Endothelial cell of umbilical vein (primary cell): ENCODE data around the gene KLF2. TPM values are rescaled to one million over a fixed set of nuclear protein-coding genes. Genes with fewer than 3 reads are reported as not detected.

Source experiments
- BruUV-seq: library from RNA; stranded (reverse); fragments of 400-500 nt; replicated peaks from 2 replicates; lab custom pipeline; 2021; lab: Mats Ljungman, UMichigan
- CTCF ChIA-PET: fragments of 300-600, 350-600 bp; sonication (Branson Sonifier 250); formaldehyde crosslinking; loops from one replicate; lab custom pipeline; 2021; ENCODE audit warnings: antibody characterized with exemption, inconsistent platforms; lab: Charles Lee
- POLR2A ChIA-PET: fragments of 300-600, 350-600 bp; sonication (Branson Sonifier 250); formaldehyde crosslinking; loops from one replicate; lab custom pipeline; 2021; ENCODE audit warnings: antibody characterized with exemption, inconsistent platforms; lab: Charles Lee
- DNase-seq: peaks from one replicate; pipeline ENCODE4 v3.0.0-alpha.2; 2011; ENCODE audit warnings: low read depth, low spot score
- FAIRE-seq: peaks from 2 replicates; lab custom pipeline; 2011; peaks lifted over from hg19 to GRCh38; lab: Jason Lieb, UNC
- H2AFZ ChIP-seq: 2 replicates; pipeline ENCODE4 v1.6.0; 2012; ENCODE audit warnings: low read depth, low read length, control low read depth, inconsistent platforms
- H3K27ac ChIP-seq: 2 replicates; pipeline ENCODE4 v1.5.1; 2011; ENCODE audit warnings: low read depth, mild to moderate bottlenecking, control low read depth, low read length, moderate library complexity; ENCODE audit not compliant: insufficient read depth
- H3K27me3 ChIP-seq, 2 experiments: 2 replicates each; pipeline versions ENCODE4 v1.6.0 to v1.6.1; 2011; ENCODE audit warnings: low read length in 2 of 2, mixed read lengths in 1 of 2; ENCODE audit not compliant: control insufficient read depth in 2 of 2, insufficient read depth in 2 of 2
- H3K36me3 ChIP-seq, 2 experiments: 2 replicates in 1 of 2; 3 replicates in 1 of 2; pipeline ENCODE4 v1.5.1; 2011; ENCODE audit warnings: low read length in 2 of 2, mild to moderate bottlenecking in 1 of 2, moderate library complexity in 1 of 2; ENCODE audit not compliant: control insufficient read depth in 2 of 2, insufficient read depth in 2 of 2; ENCODE audit errors: extremely low read depth in 1 of 2
- H3K4me1 ChIP-seq: 3 replicates; pipeline ENCODE4 v1.5.1; 2011; ENCODE audit warnings: mild to moderate bottlenecking, low read length; ENCODE audit not compliant: control insufficient read depth, insufficient read depth; ENCODE audit errors: extremely low read depth
- H3K4me2 ChIP-seq: 2 replicates; pipeline ENCODE4 v1.6.1; 2011; ENCODE audit warnings: low read length, control low read depth, mixed read lengths; ENCODE audit not compliant: insufficient read depth
- H3K4me3 ChIP-seq, 3 experiments: fragments of 200-600 bp in 1 of 3; sonication (generic), shearing (Covaris generic) in 1 of 3; replicated peaks in 1 of 3; 2 replicates each; pipeline ENCODE4 v1.5.1; 2011 to 2016; ENCODE audit warnings: control low read depth in 3 of 3, low read length in 3 of 3, mild to moderate bottlenecking in 2 of 3, inconsistent platforms in 1 of 3, low read depth in 1 of 3, moderate library complexity in 1 of 3; ENCODE audit not compliant: insufficient read depth in 1 of 3
- H3K79me2 ChIP-seq: 2 replicates; pipeline ENCODE4 v1.6.0; 2012; ENCODE audit warnings: low read length, inconsistent platforms; ENCODE audit not compliant: control insufficient read depth, insufficient read depth
- H3K9ac ChIP-seq: replicated peaks from 2 replicates; pipeline ENCODE3; 2011; ENCODE audit warnings: low read length, control low read depth; ENCODE audit not compliant: insufficient read depth; ENCODE audit errors: extremely low read depth
- H3K9me1 ChIP-seq: replicated peaks from 3 replicates; pipeline ENCODE4 v1.6.0; 2011; ENCODE audit warnings: mild to moderate bottlenecking, low read length; ENCODE audit not compliant: control insufficient read depth, insufficient read depth; ENCODE audit errors: extremely low read depth
- H3K9me3 ChIP-seq: replicated peaks from 2 replicates; pipeline ENCODE4 v1.5.1; 2012; ENCODE audit warnings: low read length, inconsistent platforms; ENCODE audit not compliant: control insufficient read depth, insufficient read depth
- H4K20me1 ChIP-seq: replicated peaks from 2 replicates; pipeline ENCODE3; 2011; ENCODE audit warnings: mild to moderate bottlenecking, low read length; ENCODE audit not compliant: control insufficient read depth, insufficient read depth; ENCODE audit errors: extremely low read depth
- CTCF ChIP-seq, 2 donors: IDR thresholded peaks; 1 replicate in 1 of 2; 2 replicates in 1 of 2; pipeline ENCODE4 v1.5.1; 2011; ENCODE audit warnings: low read length in 2 of 2, mild to moderate bottlenecking in 2 of 2, moderate library complexity in 2 of 2, control low read depth in 1 of 2, inconsistent platforms in 1 of 2, low read depth in 1 of 2; ENCODE audit not compliant: insufficient read depth in 1 of 2; ENCODE audit errors: extremely low read depth in 1 of 2
- EZH2 ChIP-seq: IDR thresholded peaks from 2 replicates; pipeline ENCODE4 v1.6.1; 2012; ENCODE audit warnings: borderline replicate concordance, low read depth, mild to moderate bottlenecking, moderate library complexity, low read length, inconsistent platforms; ENCODE audit not compliant: severe bottlenecking
- FOS ChIP-seq: IDR thresholded peaks from 2 replicates; pipeline ENCODE4 v1.6.1; 2011; ENCODE audit warnings: mild to moderate bottlenecking, low read length, moderate library complexity, borderline replicate concordance; ENCODE audit not compliant: insufficient read depth
- GATA2 ChIP-seq: IDR thresholded peaks from 2 replicates; pipeline ENCODE4 v1.7.0; 2011; ENCODE audit warnings: low read depth, mild to moderate bottlenecking, moderate library complexity, mixed read lengths, low read length; ENCODE audit not compliant: insufficient read length, insufficient read depth
- JUN ChIP-seq: IDR thresholded peaks from 2 replicates; pipeline ENCODE4 v1.6.1; 2011; ENCODE audit warnings: borderline replicate concordance, low read depth; ENCODE audit not compliant: insufficient read length, insufficient read depth
- MYC ChIP-seq: IDR thresholded peaks from one replicate; pipeline ENCODE4 v1.6.1; 2011; ENCODE audit warnings: mild to moderate bottlenecking, low read depth, low read length
- POLR2A ChIP-seq: IDR thresholded peaks from 2 replicates; pipeline ENCODE4 v1.6.1; 2012; ENCODE audit warnings: low read depth, mild to moderate bottlenecking, control low read depth, low read length
- POLR2AphosphoS5 ChIP-seq: IDR thresholded peaks from 2 replicates; pipeline ENCODE4 v1.6.1; 2012; ENCODE audit warnings: low read depth, mild to moderate bottlenecking, control low read depth, low read length, moderate library complexity; ENCODE audit not compliant: insufficient read depth
- dilution Hi-C: fragments of 300-500 bp; cut with MboI; formaldehyde crosslinking; loops from one replicate; pipeline ENCODE4 v1.15.0; 2019; ENCODE audit warnings: low sequenced_read_pairs; ENCODE audit not compliant: extremely low pct_ligation_motif_present
- intact Hi-C: fragments of 100-400 bp; cut with micrococcal nuclease; formaldehyde crosslinking; loops from one replicate; pipeline ENCODE4 v1.10.0; 2022
- polyA plus RNA-seq, 4 experiments: library from polyadenylated mRNA; depleted of rRNA in 3 of 4; stranded (reverse) in 3 of 4; unstranded in 1 of 4; fragments of >200 nt; gene quantifications; 2 replicates each; pipeline versions ENCODE4 v1.2.1 to v1.2.3, GENCODE V29; 2011 to 2012; ENCODE audit warnings: missing spikeins in 1 of 4
- total RNA-seq: library from RNA; stranded (reverse); gene quantifications from 2 replicates; pipeline ENCODE4 v1.2.3, GENCODE V29; 2021
- TF ChIP-seq, protein P1 (sequence below): IDR thresholded peaks from 2 replicates; pipeline ENCODE4 v1.6.1; 2011; ENCODE audit not compliant: insufficient read depth, insufficient read length

Gene KLF2
- total and polyA plus RNA-seq, 2 donors (not counting 3 experiments of a cell fraction or from before 2014, with no cell fraction given) = 23.4 to 30.3 TPM

DNA sequence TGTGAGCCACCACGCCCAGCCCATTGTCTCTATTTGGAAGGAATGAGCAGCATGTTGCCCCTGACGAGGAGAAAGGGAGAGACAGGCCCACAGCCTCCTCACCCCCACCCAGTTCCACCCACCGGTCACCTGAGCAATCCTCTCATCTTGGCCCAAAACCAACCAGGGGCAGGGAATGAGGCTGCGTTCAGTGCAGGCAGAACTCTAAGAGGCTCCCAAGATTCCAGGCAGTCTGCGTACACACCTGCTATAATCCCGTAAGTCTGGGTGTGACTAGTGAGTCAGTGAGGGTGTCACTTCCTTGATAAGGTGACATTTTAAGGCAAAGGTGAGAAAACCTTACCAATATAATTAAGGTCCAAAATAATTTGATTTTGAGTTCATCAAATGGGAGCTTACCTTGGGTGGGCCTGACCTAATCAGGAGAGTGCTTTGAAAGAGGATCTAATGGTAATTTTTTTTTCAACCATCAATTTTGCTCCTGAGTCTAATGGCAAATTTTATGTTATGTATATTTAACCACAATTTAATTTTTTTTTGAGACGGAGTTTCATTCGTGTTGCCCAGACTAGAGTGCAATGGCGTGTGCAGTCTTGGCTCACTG lies 26.9 kb upstream of the KLF2 start:
- H3K4me3 ChIP-seq = no peak overlapping the region
- H3K4me1 ChIP-seq = peaks cover 15% of the 10 kb centered on the region
- H3K9ac ChIP-seq = no peak overlapping the region
- BruUV-seq = no TSS peak
- FAIRE-seq (no peak), DNase-seq (no peak)
- no peaks in the 10 kb centered on the region for H3K9me1 ChIP-seq
- TF ChIP-seq GATA2 (no peak), MYC (no peak), CTCF (IDR thresholded peaks at IDR 0.05; ENCODE audit: extremely low read depth in 1 of 2, insufficient read depth in 1 of 2, low read depth in 1 of 2, low read length in 2 of 2) (no peak), POLR2A (no peak), POLR2AphosphoS5 (no peak), JUN (no peak), FOS (no peak), EZH2 (no peak)
- TF ChIP-seq, protein P1, sequence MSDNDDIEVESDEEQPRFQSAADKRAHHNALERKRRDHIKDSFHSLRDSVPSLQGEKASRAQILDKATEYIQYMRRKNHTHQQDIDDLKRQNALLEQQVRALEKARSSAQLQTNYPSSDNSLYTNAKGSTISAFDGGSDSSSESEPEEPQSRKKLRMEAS = no peak
- no peaks in the 10 kb centered on the region for H3K27me3 ChIP-seq
- no peaks in the 10 kb centered on the region for H3K79me2 ChIP-seq
- no peak overlapping the region for H2AFZ ChIP-seq
- ChIA-PET POLR2A (interaction anchor here (0.7 kb wide), 1 partner anchor 27 kb away, joined by 3 read pairs; no protein-coding TSS in a partner anchor), CTCF (no interaction called here)
- H3K9me3 ChIP-seq = no peaks in the 10 kb centered on the region
- no peaks in the 10 kb centered on the region for H3K36me3 ChIP-seq
- H3K27ac ChIP-seq = no peak overlapping the region
- no peak overlapping the region for H3K4me2 ChIP-seq
- intact Hi-C loops (no loop called here), dilution Hi-C loops (no loop called here)
- no peaks in the 10 kb centered on the region for H4K20me1 ChIP-seq
